Muscle layer of duodenum (tissue), 2 donors: ENCODE results near the gene TSHR.

Source experiments
- H3K27ac ChIP-seq: one replicate; pipeline ENCODE4 v1.7.0; 2013; ENCODE audit warnings: mild to moderate bottlenecking, low read length
- H3K27me3 ChIP-seq: one replicate; pipeline ENCODE4 v1.7.0; 2013; ENCODE audit warnings: low read depth, mild to moderate bottlenecking, control low read depth, low read length
- H3K36me3 ChIP-seq, 2 donors: one replicate each; pipeline ENCODE4 v1.7.0; 2013; ENCODE audit warnings: low read length in 2 of 2, control low read depth in 1 of 2, mild to moderate bottlenecking in 1 of 2; ENCODE audit not compliant: insufficient read depth in 2 of 2, control insufficient read depth in 1 of 2
- H3K4me1 ChIP-seq, 2 donors: one replicate each; pipeline ENCODE4 v1.7.0; 2013; ENCODE audit warnings: low read length in 2 of 2, mild to moderate bottlenecking in 2 of 2, control low read depth in 1 of 2, moderate library complexity in 1 of 2; ENCODE audit not compliant: insufficient read depth in 2 of 2, control insufficient read depth in 1 of 2
- H3K4me3 ChIP-seq, 2 donors: one replicate each; pipeline ENCODE4 v1.7.0; 2013; ENCODE audit warnings: low read length in 2 of 2, low read depth in 1 of 2, mild to moderate bottlenecking in 1 of 2
- H3K9me3 ChIP-seq, 2 donors: one replicate each; pipeline ENCODE4 v1.7.0; 2013; ENCODE audit warnings: low read length in 2 of 2, control low read depth in 1 of 2, mild to moderate bottlenecking in 1 of 2; ENCODE audit not compliant: control insufficient read depth in 1 of 2
- donor health status: healthy.

The TSHR gene

GRCh38 chr14:81169267-81169666 is 213.8 kb downstream of the TSHR start:
- Histone ChIP-seq H3K36me3 (no peaks in the 10 kb centered on the region), H3K9me3 (no peaks in the 10 kb centered on the region), H3K27ac (peak overlapping the region; percentile 90), H3K4me3 (peak overlapping the region; percentile 76 to 83), H3K4me1 (peaks cover 0 to 12% of the 10 kb centered on the region in 2 donors), H3K27me3 (no peaks in the 10 kb centered on the region)

- Histone ChIP-seq H3K4me3 (peak overlapping the region; percentile 76 to 83), H3K36me3 (no peaks in the 10 kb centered on the region), H3K9me3 (no peaks in the 10 kb centered on the region), H3K27me3 (no peaks in the 10 kb centered on the region), H3K27ac (peak overlapping the region; percentile 90), H3K4me1 (peaks cover 0 to 12% of the 10 kb centered on the region in 2 donors)
These were observed 214.3 kb downstream of the TSHR start for GRCh38 chr14:81169711-81170103.

GRCh38 chr14:81170104-81170828 is 214.8 kb downstream of the TSHR start:
- H3K4me3 ChIP-seq = peak overlapping the region; percentile 76 to 83
- no peaks in the 10 kb centered on the region for H3K36me3 ChIP-seq
- H3K27ac ChIP-seq = peak overlapping the region; percentile 90
- H3K9me3 ChIP-seq = no peaks in the 10 kb centered on the region
- peaks cover 0 to 12% of the 10 kb centered on the region in 2 donors for H3K4me1 ChIP-seq
- H3K27me3 ChIP-seq = no peaks in the 10 kb centered on the region

- H3K27ac ChIP-seq = peak overlapping the region; percentile 90
- peak overlapping the region in 1 of 2 donors; percentile 83 for H3K4me3 ChIP-seq
- no peaks in the 10 kb centered on the region for H3K27me3 ChIP-seq
- H3K36me3 ChIP-seq = no peaks in the 10 kb centered on the region
- peaks cover 0 to 12% of the 10 kb centered on the region in 2 donors for H3K4me1 ChIP-seq
- H3K9me3 ChIP-seq = no peaks in the 10 kb centered on the region
These were observed 215.4 kb downstream of the TSHR start for GRCh38 chr14:81170829-81171195.

- H3K4me1 ChIP-seq = peaks cover 6 to 21% of the 10 kb centered on the region in 2 donors
- H3K27ac ChIP-seq = no peak overlapping the region
- no peak overlapping the region for H3K4me3 ChIP-seq
- H3K36me3 ChIP-seq = no peaks in the 10 kb centered on the region
- H3K27me3 ChIP-seq = no peaks in the 10 kb centered on the region
- H3K9me3 ChIP-seq = no peaks in the 10 kb centered on the region
These were observed 216.9 kb downstream of the TSHR start for GRCh38 chr14:81172353-81172752.

GRCh38 chr14:81172881-81173280 is 217.5 kb downstream of the TSHR start:
- Histone ChIP-seq H3K27me3 (no peaks in the 10 kb centered on the region), H3K36me3 (no peaks in the 10 kb centered on the region), H3K4me3 (no peak overlapping the region), H3K27ac (no peak overlapping the region), H3K9me3 (no peaks in the 10 kb centered on the region), H3K4me1 (peaks cover 6 to 21% of the 10 kb centered on the region in 2 donors)

GRCh38 chr14:81176241-81176640 is 220.8 kb downstream of the TSHR start:
- no peaks in the 10 kb centered on the region for H3K27me3 ChIP-seq
- H3K9me3 ChIP-seq = no peaks in the 10 kb centered on the region
- peaks cover 6 to 10% of the 10 kb centered on the region in 2 donors for H3K4me1 ChIP-seq
- H3K27ac ChIP-seq = peak overlapping the region; percentile 62
- H3K4me3 ChIP-seq = no peak overlapping the region
- H3K36me3 ChIP-seq = no peaks in the 10 kb centered on the region

GRCh38 chr14:81177225-81177624 is 221.8 kb downstream of the TSHR start:
- H3K27me3 ChIP-seq = no peaks in the 10 kb centered on the region
- peak overlapping the region; percentile 62 for H3K27ac ChIP-seq
- no peaks in the 10 kb centered on the region for H3K36me3 ChIP-seq
- no peaks in the 10 kb centered on the region for H3K9me3 ChIP-seq
- H3K4me3 ChIP-seq = peak overlapping the region; percentile 32 to 34
- H3K4me1 ChIP-seq = peaks cover 6 to 10% of the 10 kb centered on the region in 2 donors

GRCh38 chr14:81178063-81178462 is 222.6 kb downstream of the TSHR start:
- no peaks in the 10 kb centered on the region for H3K36me3 ChIP-seq
- peaks cover 6 to 10% of the 10 kb centered on the region in 2 donors for H3K4me1 ChIP-seq
- H3K27me3 ChIP-seq = no peaks in the 10 kb centered on the region
- H3K27ac ChIP-seq = peak overlapping the region; percentile 62
- H3K9me3 ChIP-seq = no peaks in the 10 kb centered on the region
- H3K4me3 ChIP-seq = peak overlapping the region; percentile 32 to 34

GRCh38 chr14:81179631-81180030 is 224.2 kb downstream of the TSHR start:
- Histone ChIP-seq H3K4me1 (peaks cover 6 to 13% of the 10 kb centered on the region in 2 donors), H3K27me3 (no peaks in the 10 kb centered on the region), H3K9me3 (no peaks in the 10 kb centered on the region), H3K27ac (no peak overlapping the region), H3K36me3 (peaks cover 0 to 3% of the 10 kb centered on the region in 2 donors), H3K4me3 (no peak overlapping the region)

GRCh38 chr14:81187832-81188522 is 232.6 kb downstream of the TSHR start:
- Histone ChIP-seq H3K27ac (no peak overlapping the region), H3K27me3 (no peaks in the 10 kb centered on the region), H3K9me3 (no peaks in the 10 kb centered on the region), H3K4me3 (no peak overlapping the region), H3K36me3 (peaks cover 19 to 26% of the 10 kb centered on the region in 2 donors), H3K4me1 (peaks cover 0 to 4% of the 10 kb centered on the region in 2 donors)
